Heart left ventricle (tissue), 13 donors: ENCODE measurements around the gene IRF2BPL.

Experiments used
- POLR2A ChIP-seq, 2 donors: fragments of 450-650 bp; IDR thresholded peaks; one replicate each; pipeline ENCODE4 v1.6.1; 2017; ENCODE audit warnings: antibody characterized with exemption in 2 of 2, mild to moderate bottlenecking in 2 of 2, moderate library complexity in 2 of 2
- TF ChIP-seq, protein P1 (sequence below), 12 donors: fragments of 200-600 bp; sonication (generic) in 4 of 12; IDR thresholded peaks; one replicate each; pipeline versions ENCODE4 v1.5.0 to v1.8.0; 2018 to 2022; ENCODE audit warnings: antibody characterized with exemption in 12 of 12, mild to moderate bottlenecking in 5 of 12
- donor health status: ischemic (EF 13 %, LVEDD 7.1; RV severe dilation, severe dysfunction).
- donor health status: DM: no; HTN: yes; CAD: no.
- donor health status: DM: no; HTN: no; CAD: no.
- donor health status: ischemic (EF 25% LVEDD 6.9; RV normal size, moderate dysfunction).
- donor health status: ischemic (EF 25% LVEDD 5.7; RV mildly dilated, moderate dysfunction).
- donor health status: ischemic (EF 35%, LVEDD 5.7; RV mildly dilated, moderate dysfunction).
- donor health status: nonischemic (EF 11% LVEDD 7.7; RV severe dilation, severe dysfunction).
- donor health status: DM: yes; HTN: yes; CAD: no.
- donor health status: PGD.
- donor health status: ischemic (EF 29% LVEDD 5.4; RV normal size, mild dysfunction).
- donor health status: nonischemic (EF 23%, LVEDD 6.1; RV moderate dilation, normal function).

DNA sequence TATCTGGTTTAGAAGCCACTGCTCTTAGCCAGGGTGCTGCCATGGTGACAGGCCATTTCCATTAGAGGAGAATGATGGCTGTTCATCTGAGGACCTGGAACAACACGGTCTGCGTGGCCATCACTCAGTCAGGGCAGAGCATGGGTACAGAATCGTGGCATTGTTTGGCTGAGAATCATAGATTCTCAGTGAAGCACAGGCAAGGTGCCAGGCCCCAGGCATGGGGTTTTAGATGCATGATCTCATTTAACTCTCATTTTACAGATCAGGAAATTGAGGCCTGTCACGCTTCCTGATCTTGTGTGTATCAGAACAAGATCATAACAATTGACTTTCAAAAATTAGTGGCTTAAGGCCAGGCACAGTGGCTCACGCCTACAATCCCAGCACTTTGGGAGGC, 26.8 kb upstream of the IRF2BPL start:
- TF ChIP-seq, protein P1, sequence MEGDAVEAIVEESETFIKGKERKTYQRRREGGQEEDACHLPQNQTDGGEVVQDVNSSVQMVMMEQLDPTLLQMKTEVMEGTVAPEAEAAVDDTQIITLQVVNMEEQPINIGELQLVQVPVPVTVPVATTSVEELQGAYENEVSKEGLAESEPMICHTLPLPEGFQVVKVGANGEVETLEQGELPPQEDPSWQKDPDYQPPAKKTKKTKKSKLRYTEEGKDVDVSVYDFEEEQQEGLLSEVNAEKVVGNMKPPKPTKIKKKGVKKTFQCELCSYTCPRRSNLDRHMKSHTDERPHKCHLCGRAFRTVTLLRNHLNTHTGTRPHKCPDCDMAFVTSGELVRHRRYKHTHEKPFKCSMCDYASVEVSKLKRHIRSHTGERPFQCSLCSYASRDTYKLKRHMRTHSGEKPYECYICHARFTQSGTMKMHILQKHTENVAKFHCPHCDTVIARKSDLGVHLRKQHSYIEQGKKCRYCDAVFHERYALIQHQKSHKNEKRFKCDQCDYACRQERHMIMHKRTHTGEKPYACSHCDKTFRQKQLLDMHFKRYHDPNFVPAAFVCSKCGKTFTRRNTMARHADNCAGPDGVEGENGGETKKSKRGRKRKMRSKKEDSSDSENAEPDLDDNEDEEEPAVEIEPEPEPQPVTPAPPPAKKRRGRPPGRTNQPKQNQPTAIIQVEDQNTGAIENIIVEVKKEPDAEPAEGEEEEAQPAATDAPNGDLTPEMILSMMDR (IDR thresholded peaks at IDR 0.05): no peak
- no peak for TF ChIP-seq POLR2A (IDR thresholded peaks at IDR 0.05)
